Ammon's horn (tissue), 1 donor: ENCODE results near the gene ACTG1.

Experiments used
- DNase-seq: peaks from one replicate; pipeline ENCODE4 v3.0.0-alpha.2; 2016; ENCODE audit warnings: low spot score

The ACTG1 gene

DNA sequence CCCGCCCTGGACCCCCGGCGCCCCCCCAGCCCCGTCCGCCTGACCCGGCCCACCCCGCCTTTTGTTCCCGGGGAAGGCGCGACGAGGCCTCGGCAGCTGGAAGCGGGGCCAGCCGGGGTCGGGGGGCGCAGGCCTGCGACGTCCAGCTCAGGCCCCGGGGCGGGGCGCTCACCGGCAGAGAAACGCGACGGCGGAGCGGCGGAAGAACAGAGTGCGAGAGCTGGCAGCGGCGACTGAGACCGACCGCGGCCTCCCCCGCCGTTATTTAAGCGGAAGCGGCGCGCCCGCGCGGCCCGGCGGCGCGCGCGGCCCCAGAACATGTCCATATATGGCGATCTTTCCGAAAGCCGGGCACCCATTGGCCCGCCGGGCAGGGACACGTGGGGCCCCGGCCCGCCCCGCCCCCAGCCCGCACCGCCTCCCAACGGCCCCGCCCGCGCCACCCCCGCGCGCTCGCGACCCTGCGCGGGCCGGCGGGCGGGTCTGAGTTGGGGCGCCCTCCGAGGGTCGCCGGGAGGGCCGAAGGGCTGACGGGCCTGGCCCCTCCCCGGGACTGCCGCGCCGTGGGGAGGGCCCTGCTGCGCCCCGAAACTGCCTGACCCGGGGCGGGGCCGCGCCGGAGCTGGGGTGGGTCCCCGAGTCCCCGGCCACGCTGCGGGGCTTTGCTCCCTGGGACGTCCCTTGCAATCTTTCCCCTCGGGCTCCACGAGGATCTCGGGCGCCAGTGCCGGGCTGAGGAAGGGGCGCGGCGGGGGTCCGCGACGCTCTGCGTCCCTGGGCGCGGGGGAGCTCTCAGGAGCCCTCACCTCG, at the start of gene ACTG1:
Gene ACTG1, minus strand, starts transcription at position 238 of the 810 bp plus-strand sequence. CDS start 445 bp downstream, outside the sequence.
- peak; percentile 89 for DNase-seq

DNA sequence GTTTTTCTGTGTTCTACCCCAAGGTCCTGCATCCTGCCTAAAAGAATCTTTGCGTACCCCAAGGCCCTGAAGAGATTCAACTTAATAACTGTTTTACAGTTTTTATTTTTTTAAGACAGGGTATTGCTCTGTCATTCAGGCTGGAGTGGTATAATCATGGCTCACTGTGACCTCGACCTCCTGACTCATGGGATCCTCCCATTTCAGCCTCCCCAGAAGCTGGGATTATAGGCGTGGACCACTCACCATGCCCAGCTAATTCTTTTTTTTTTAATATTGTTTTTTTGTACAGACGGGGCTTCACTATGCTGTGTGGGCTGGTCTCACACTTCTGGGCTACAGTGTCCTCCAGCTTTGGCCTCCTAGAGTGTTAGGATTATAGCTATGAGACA, 48.9 kb upstream of the ACTG1 start:
- DNase-seq: no peak

DNA sequence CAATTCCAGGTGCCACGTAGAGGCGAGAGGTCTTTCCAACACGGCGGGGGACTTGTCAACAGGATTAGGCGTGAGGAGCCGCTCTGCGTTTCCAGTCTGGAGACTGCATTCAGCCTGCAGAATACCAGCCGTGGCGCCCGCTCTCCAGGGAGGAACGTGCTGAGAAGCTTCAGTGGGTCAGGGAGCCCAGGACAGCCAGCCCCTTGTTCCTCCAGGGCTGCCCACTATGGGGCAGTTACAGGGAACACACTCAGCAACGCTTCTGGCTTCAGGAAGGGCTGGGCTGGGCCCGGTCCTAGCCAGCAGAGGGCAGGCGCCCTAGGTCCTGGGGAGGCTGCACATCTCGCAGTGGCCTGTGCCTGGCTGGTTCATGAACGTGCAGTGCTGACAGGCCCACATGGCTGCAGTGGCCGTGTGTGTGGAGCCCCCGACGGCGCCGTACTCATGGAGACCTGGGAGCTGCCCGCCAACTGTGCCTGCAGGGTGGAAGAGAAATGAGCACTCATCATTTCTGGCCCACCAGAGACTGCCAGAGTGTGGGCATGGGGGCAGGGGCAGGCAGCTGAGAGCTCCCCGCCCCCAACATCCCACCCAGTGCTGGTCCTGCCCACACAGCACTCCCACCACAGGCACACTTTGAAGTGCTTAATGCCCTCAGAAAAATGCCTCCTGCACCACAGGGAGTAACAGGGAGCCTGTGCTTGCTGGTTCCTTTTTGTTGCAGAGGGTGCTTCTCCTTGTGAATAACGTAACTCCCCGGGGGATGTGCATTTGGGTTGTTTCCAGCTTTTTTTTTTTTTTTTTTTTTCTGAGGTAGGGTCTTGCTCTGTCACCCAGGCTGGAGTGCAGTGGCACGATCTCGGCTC, 46.6 kb upstream of the ACTG1 start:
- no peak for DNase-seq

DNA sequence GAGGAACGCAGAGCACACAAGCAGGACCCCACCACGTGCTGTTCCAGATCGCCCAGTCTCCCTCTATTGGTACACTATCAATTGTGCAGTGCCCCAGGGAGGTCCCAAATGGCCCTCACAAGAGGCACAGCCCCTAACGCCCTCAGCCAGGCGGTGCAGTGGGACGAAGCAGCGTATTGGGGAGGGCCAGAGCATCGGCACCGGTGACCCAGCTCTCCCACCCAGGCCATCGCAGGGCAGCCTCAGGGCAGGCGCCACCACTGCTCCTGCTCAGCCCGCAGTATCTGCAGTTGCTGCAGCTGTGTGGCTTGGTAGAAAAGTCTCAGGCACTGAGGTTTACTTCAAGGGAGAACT, 45.5 kb upstream of the ACTG1 start:
- no peak for DNase-seq

DNA sequence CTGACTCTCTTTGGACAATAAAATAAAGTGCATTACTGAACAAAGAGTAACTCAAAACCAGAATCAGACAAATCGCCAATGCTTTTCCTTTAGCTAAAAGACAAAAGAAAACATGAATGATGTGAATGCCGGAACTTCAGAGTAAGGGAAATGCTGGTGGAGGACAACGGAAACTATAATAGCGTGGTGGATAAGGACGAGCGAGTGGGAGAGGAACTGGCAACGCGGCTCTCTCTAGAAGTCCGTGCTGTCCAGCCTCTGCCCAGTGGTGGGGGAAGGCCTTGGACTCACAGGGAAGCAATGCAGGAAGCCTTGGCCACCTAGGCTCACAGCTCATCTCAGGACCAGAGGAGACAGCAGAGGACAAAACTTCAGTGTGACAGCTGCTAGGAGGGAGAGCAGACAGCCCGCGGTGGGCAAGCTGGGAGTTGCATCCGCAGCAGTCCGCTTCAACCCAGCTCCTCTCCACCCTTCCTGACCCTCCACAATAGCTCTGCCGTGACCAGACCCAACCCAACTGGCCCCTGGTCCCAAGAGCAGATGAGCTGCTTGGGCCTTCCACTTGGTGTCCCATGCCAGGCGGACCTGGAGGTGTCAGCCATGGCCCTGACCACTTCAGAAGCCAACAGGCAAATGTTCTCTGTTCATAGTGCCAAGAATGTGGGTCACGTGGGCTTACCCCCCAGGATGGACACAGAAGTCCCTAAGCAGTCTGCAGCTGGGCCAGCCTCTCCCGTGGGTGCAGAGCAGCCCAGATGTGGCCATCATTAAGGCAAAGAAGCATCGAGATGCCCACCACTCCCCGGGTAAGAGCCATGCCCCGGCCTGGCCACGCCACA, 44.9 kb upstream of the ACTG1 start:
- no peak for DNase-seq

- DNase-seq: no peak
Measured at GRCh38 chr17:81556863-81557262, 44.3 kb upstream of the ACTG1 start.

DNA sequence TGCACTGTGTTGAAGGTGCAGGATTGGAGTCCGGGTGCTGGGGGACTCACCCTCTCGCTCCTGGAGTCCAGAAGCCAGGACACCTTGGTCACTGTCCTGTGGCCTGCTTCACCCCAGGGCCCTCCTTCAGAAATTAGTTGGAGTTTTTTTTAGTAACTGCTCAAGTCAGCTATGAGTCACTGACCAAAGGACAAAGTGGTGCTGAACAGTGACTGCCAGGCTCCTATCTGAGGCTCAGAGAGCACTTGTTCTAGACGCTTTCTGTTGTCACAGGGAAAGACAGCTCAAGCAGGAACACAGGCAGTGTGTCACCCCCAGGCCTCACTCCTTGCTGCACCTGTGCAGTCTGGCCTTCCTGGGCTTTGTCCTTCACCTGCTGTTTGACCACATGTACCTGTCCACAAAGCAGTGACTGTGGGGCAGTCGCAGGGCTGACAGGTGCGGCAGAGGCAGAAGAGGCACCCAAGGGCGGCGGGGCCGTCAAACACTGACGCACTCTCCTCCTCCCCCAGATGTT, 43.6 kb upstream of the ACTG1 start:
- no peak for DNase-seq

- DNase-seq: no peak
Measured at GRCh38 chr17:81553616-81554181, 41.1 kb upstream of the ACTG1 start.

GRCh38 chr17:81553018-81553615, 40.5 kb upstream of the ACTG1 start:
- DNase-seq: peak; percentile 67

DNA sequence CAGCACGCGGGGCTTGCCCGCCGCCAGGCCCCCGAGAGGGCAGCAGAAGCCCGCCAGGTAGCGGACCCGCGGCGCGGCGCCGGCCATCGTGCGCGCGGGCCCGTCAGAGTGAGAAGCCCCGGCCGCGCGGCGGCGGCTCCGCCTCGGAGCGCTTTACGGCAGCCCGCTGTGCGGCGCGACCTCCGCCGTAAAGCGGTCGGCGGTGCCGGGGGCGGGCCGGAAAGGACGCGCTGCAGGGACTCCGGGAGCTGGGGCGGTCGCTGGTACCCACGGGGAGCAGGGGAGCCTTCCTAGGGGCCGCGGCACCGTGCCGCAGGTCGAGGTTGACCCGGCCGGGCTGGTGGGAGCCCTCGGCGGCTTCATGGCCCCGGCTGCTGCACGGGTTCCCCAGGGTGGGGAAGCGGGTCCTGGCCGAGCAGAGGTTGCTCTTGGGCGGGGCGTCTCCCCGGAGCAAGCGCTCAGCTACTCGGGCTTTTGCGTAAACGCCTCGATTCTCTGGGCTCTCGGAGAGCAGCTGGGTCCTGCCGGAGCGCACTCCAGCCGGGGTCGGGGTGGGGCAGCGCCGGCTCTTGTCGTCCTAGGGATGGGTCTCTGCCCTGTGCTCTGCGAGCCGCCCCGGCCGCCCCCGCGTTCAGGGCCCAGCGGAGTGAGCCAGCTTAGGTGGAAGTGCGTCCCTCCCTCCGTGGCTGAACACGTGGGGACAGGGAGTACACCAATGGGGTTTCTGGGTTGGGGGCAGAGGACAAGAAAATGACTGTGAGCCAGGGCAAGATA, 39.8 kb upstream of the ACTG1 start, which contains the start of gene FAAP100:
Gene FAAP100, minus strand, starts transcription at position 110 of the 774 bp plus-strand sequence. Its CDS starts 23 bp downstream, at position 87.
- DNase-seq: peak; percentile 69

GRCh38 chr17:81551458-81552243, 39.1 kb upstream of the ACTG1 start:
- no peak for DNase-seq

DNA sequence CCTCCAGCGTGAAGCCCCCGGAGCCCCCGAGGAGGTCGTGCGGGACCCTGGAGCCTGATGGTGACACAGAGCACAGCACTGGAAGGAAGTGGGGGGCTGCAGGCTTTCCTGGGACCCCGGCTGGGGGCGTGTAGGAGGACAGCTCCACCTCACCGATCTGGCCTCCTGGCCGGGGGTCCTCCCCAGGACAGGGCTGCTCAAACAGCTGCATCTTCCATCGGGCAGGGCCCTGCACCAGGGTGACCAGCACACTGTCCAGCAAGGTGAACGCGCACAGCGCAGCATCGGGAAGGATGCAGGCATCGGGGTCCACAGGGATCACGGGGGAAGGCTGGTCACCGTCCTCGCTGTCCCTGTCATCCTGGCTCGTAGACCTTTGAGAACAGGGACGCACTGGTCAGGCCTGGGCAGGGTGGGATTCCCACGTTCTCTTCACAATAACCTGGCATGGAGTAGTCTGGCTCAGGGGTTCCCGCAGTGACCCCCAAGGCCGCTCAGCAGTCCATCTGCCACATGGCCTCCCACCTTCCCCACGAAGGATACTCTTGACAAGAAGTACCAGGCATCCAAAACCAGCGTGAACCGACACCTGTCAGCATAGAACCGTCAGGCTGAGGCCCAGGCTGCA, 38.3 kb upstream of the ACTG1 start:
- no peak for DNase-seq

DNA sequence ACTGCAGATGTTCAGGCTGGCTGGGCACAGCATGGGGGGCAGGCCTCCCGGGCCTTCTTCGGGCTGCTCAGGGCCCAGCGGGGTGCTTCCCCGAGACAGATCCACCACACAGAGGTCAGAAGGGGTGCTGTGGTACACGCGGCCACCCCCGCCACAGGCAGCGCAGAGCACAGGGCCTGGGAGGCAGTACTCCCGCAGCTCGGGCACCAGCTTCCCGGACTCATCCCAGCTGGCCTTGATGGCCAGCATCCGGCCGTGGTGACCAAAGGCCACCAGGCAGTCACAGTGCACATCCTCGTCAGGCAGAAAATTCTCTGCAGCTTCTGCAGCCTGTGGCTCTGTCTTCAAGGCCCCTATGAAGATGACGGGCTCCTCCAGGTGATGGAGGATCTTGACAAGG, 37.7 kb upstream of the ACTG1 start:
- DNase-seq: no peak

GRCh38 chr17:81549826-81550225, 37.2 kb upstream of the ACTG1 start:
- no peak for DNase-seq

- DNase-seq: no peak
Measured at GRCh38 chr17:81549031-81549557, 36.5 kb upstream of the ACTG1 start.

GRCh38 chr17:81547614-81547982, 35.0 kb upstream of the ACTG1 start:
- no peak for DNase-seq

DNA sequence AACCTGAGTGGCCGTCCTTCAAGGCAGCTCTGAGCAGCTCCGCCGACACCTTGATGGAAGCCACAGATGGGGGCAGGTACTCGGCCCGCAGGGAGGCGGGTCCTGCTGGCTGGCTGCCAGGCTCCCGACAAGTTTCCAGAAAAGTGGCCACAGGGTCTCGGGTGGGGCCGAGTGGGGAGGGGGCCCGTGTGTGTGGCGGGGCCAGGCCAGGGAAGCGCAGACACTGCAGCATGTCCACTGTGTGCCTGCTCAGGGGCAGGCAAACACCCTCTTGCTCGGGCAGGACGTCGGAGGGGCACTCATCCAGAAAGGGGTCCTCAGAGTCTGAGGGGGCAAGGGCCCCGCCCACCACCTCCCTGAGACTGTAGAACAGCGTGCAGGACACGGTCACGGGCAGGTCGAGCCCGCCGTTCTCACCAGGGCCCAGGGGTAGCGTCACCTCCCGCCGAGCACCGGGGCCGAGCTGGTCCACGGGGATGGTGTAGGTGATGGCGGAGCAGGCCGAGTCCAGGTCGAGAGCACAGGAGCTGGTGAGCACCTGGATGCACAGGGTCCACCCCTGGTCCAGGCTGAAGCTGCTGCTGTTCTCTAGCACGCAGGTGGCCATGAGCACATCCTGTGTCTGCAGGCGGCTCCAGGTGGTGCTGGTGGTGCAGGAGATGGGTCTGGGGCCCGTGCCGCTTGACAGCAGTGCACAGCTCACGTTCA, 34.5 kb upstream of the ACTG1 start:
- no peak for DNase-seq
